ENCODE measurements around the gene MAPK4.
"Not testable (repeated sequence)": the region's sequence is repeated elsewhere in the genome, so short reads cannot be mapped to it uniquely, and the experiment has no call there.

Gene MAPK4

GRCh38 chr18:50700245-50701165, 140.6 kb downstream of the MAPK4 start:
- Histone ChIP-seq H3K9ac (ENCODE audit: insufficient read length) (no peak overlapping the region), H3K4me3 (no peak overlapping the region), H3K9me3 (ENCODE audit: low read depth, low read length) (no peaks in the 10 kb centered on the region), H3K27ac (no peak overlapping the region), H3K36me3 (ENCODE audit: insufficient read depth, low read length) (no peaks in the 10 kb centered on the region)
- TF ChIP-seq POLR2AphosphoS5 (IDR thresholded peaks at IDR 0.05; ENCODE audit: borderline replicate concordance, low read depth, low read length) (no peak), EZH2 (IDR thresholded peaks at IDR 0.05) (no peak), FOXP2 (optimal IDR thresholded peaks at IDR 0.05; ENCODE audit: control extremely low read depth, extremely low read length, insufficient read depth) (no peak)
- DNase-seq (ENCODE audit: low read depth, low spot score) = no peak

- Histone ChIP-seq H3K36me3 (ENCODE audit: insufficient read depth, low read length) (no peaks in the 10 kb centered on the region), H3K9me3 (ENCODE audit: low read depth, low read length) (no peaks in the 10 kb centered on the region), H3K9ac (ENCODE audit: insufficient read length) (no peak overlapping the region), H3K27ac (no peak overlapping the region), H3K4me3 (no peak overlapping the region)
- DNase-seq (ENCODE audit: low read depth, low spot score) = no peak
- TF ChIP-seq EZH2 (IDR thresholded peaks at IDR 0.05) (no peak), FOXP2 (optimal IDR thresholded peaks at IDR 0.05; ENCODE audit: control extremely low read depth, extremely low read length, insufficient read depth) (no peak), POLR2AphosphoS5 (IDR thresholded peaks at IDR 0.05; ENCODE audit: borderline replicate concordance, low read depth, low read length) (no peak)
Measured at GRCh38 chr18:50704357-50704940, 144.6 kb downstream of the MAPK4 start.

GRCh38 chr18:50706199-50706598, 146.3 kb downstream of the MAPK4 start:
- Histone ChIP-seq H3K27ac (no peak overlapping the region), H3K9me3 (ENCODE audit: low read depth, low read length) (no peaks in the 10 kb centered on the region), H3K4me3 (no peak overlapping the region), H3K9ac (ENCODE audit: insufficient read length) (no peak overlapping the region), H3K36me3 (ENCODE audit: insufficient read depth, low read length) (no peaks in the 10 kb centered on the region)
- DNase-seq (ENCODE audit: low read depth, low spot score) = no peak
- TF ChIP-seq FOXP2 (optimal IDR thresholded peaks at IDR 0.05; ENCODE audit: control extremely low read depth, extremely low read length, insufficient read depth) (no peak), POLR2AphosphoS5 (IDR thresholded peaks at IDR 0.05; ENCODE audit: borderline replicate concordance, low read depth, low read length) (no peak), EZH2 (IDR thresholded peaks at IDR 0.05) (no peak)

- Histone ChIP-seq H3K9ac (ENCODE audit: insufficient read length) (no peak overlapping the region), H3K36me3 (ENCODE audit: insufficient read depth, low read length) (no peaks in the 10 kb centered on the region), H3K4me3 (no peak overlapping the region), H3K9me3 (ENCODE audit: low read depth, low read length) (no peaks in the 10 kb centered on the region), H3K27ac (no peak overlapping the region)
- TF ChIP-seq FOXP2 (optimal IDR thresholded peaks at IDR 0.05; ENCODE audit: control extremely low read depth, extremely low read length, insufficient read depth) (no peak), EZH2 (IDR thresholded peaks at IDR 0.05) (no peak), POLR2AphosphoS5 (IDR thresholded peaks at IDR 0.05; ENCODE audit: borderline replicate concordance, low read depth, low read length) (no peak)
- DNase-seq (ENCODE audit: low read depth, low spot score) = no peak
Measured at GRCh38 chr18:50706651-50707050, 146.8 kb downstream of the MAPK4 start.

- not testable (repeated sequence) for H3K4me3 ChIP-seq; H3K27ac ChIP-seq; H3K36me3 ChIP-seq (ENCODE audit: insufficient read depth, low read length); DNase-seq (ENCODE audit: low read depth, low spot score); H3K9me3 ChIP-seq (ENCODE audit: low read depth, low read length); H3K9ac ChIP-seq (ENCODE audit: insufficient read length)
Measured at GRCh38 chr18:50707297-50707696, 147.4 kb downstream of the MAPK4 start.

- TF ChIP-seq EZH2 (IDR thresholded peaks at IDR 0.05) (no peak), FOXP2 (optimal IDR thresholded peaks at IDR 0.05; ENCODE audit: control extremely low read depth, extremely low read length, insufficient read depth) (no peak), POLR2AphosphoS5 (IDR thresholded peaks at IDR 0.05; ENCODE audit: borderline replicate concordance, low read depth, low read length) (no peak)
- Histone ChIP-seq H3K27ac (no peak overlapping the region), H3K9ac (ENCODE audit: insufficient read length) (no peak overlapping the region), H3K4me3 (no peak overlapping the region), H3K9me3 (ENCODE audit: low read depth, low read length) (no peaks in the 10 kb centered on the region), H3K36me3 (ENCODE audit: insufficient read depth, low read length) (no peaks in the 10 kb centered on the region)
- no peak for DNase-seq (ENCODE audit: low read depth, low spot score)
Measured at GRCh38 chr18:50707855-50708469, 148.1 kb downstream of the MAPK4 start.

GRCh38 chr18:50709193-50709592, 149.3 kb downstream of the MAPK4 start:
- Histone ChIP-seq H3K9ac (ENCODE audit: insufficient read length) (no peak overlapping the region), H3K4me3 (no peak overlapping the region), H3K9me3 (ENCODE audit: low read depth, low read length) (no peaks in the 10 kb centered on the region), H3K27ac (no peak overlapping the region), H3K36me3 (ENCODE audit: insufficient read depth, low read length) (no peaks in the 10 kb centered on the region)
- TF ChIP-seq POLR2AphosphoS5 (IDR thresholded peaks at IDR 0.05; ENCODE audit: borderline replicate concordance, low read depth, low read length) (no peak), FOXP2 (optimal IDR thresholded peaks at IDR 0.05; ENCODE audit: control extremely low read depth, extremely low read length, insufficient read depth) (no peak), EZH2 (IDR thresholded peaks at IDR 0.05) (no peak)
- DNase-seq (ENCODE audit: low read depth, low spot score) = no peak

GRCh38 chr18:50711386-50711785, 151.5 kb downstream of the MAPK4 start:
- Histone ChIP-seq H3K9ac (ENCODE audit: insufficient read length) (no peak overlapping the region), H3K9me3 (ENCODE audit: low read depth, low read length) (no peaks in the 10 kb centered on the region), H3K4me3 (no peak overlapping the region), H3K27ac (no peak overlapping the region), H3K36me3 (ENCODE audit: insufficient read depth, low read length) (no peaks in the 10 kb centered on the region)
- DNase-seq (ENCODE audit: low read depth, low spot score) = no peak
- TF ChIP-seq EZH2 (IDR thresholded peaks at IDR 0.05) (no peak), POLR2AphosphoS5 (IDR thresholded peaks at IDR 0.05; ENCODE audit: borderline replicate concordance, low read depth, low read length) (no peak), FOXP2 (optimal IDR thresholded peaks at IDR 0.05; ENCODE audit: control extremely low read depth, extremely low read length, insufficient read depth) (no peak)

Measured in SK-N-MC (cell line).